Breast epithelium (tissue), 4 donors: Measurements from ENCODE around the gene RFX3. TPM values are rescaled to one million over a fixed set of nuclear protein-coding genes. Genes with fewer than 3 reads are reported as not detected.

ENCODE experiments used
- DNase-seq, 2 donors: peaks; one replicate each; pipeline ENCODE4 v3.0.0-alpha.2; 2019; ENCODE audit warnings: low spot score in 2 of 2
- H3K27ac ChIP-seq, 2 donors: fragments of 200-600 bp; sonication (generic) in 1 of 2; one replicate each; pipeline ENCODE4 v1.5.1; 2016 to 2019; ENCODE audit warnings: mild to moderate bottlenecking in 1 of 2
- H3K27me3 ChIP-seq, 2 donors: fragments of 200-600 bp; sonication (generic) in 1 of 2; one replicate each; pipeline versions ENCODE4 v1.5.1 to v1.6.0; 2017 to 2019; ENCODE audit warnings: control low read depth in 1 of 2, mild to moderate bottlenecking in 1 of 2
- H3K36me3 ChIP-seq: fragments of 200-600 bp; one replicate; pipeline ENCODE4 v1.5.1; 2019
- H3K4me1 ChIP-seq, 2 donors: fragments of 200-600 bp; sonication (generic); one replicate each; pipeline ENCODE4 v1.5.1; 2016 to 2019; ENCODE audit warnings: control low read depth in 1 of 2
- H3K4me3 ChIP-seq, 3 donors: fragments of 200-600 bp; sonication (generic); 1 replicate in 2 of 3; 2 replicates in 1 of 3; pipeline ENCODE4 v1.5.1; 2016 to 2019; ENCODE audit warnings: mild to moderate bottlenecking in 3 of 3, moderate library complexity in 2 of 3
- H3K9me3 ChIP-seq, 2 donors: fragments of 200-600 bp; sonication (generic) in 1 of 2; one replicate each; pipeline ENCODE4 v1.5.1; 2016 to 2019; ENCODE audit warnings: control low read depth in 1 of 2
- POLR2A ChIP-seq: fragments of 450-650 bp; IDR thresholded peaks from one replicate; pipeline ENCODE4 v1.6.1; 2016; ENCODE audit warnings: antibody characterized with exemption, mild to moderate bottlenecking, moderate library complexity
- POLR2AphosphoS5 ChIP-seq, 3 donors: sonication (generic); formaldehyde crosslinking; IDR thresholded peaks; one replicate each; pipeline ENCODE4 v1.6.1; 2017; ENCODE audit warnings: antibody characterized with exemption in 3 of 3
- intact Hi-C: fragments of 100-400 bp; cut with DNase I; formaldehyde crosslinking; loops from one replicate; pipeline ENCODE4 v1.15.1; 2023; ENCODE audit warnings: low total_unique reads
- total RNA-seq, 3 donors: library from RNA; depleted of rRNA; stranded (reverse); fragments of >200 nt; gene quantifications; one replicate each; pipeline ENCODE4 v1.1.0, GENCODE V29; 2016
- TF ChIP-seq, protein P1 (sequence below), 3 donors: fragments of 450-650 bp; IDR thresholded peaks; one replicate each; pipeline ENCODE4 v1.5.1; 2016 to 2017; ENCODE audit warnings: antibody characterized with exemption in 3 of 3, mild to moderate bottlenecking in 3 of 3, moderate library complexity in 3 of 3

Gene RFX3
- total RNA-seq, 3 donors from 2014 or later, result 9.3 to 18.0 (median 13.8) TPM

DNA sequence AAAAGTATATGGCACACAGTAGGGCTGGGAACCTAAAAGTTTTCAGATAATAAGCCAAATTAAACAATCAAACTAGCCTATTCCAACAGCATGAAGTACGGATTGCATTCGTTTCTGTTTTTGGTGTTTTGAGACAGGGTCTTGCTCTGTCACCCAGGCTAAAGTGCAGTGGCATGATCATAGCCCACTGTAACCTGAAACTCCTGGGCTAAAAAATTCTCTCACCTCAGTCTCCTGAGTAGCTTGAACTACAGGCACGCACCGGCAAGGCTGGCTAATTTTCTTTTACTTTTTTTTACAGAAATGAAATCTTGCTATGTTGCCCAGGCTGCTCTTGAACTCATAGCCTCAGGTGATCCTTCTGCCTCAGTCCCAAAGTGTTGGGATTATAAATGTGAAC is 5.2 kb downstream of the RFX3 start:
- Histone ChIP-seq H3K36me3 (no peaks in the 10 kb centered on the region), H3K27me3 (no peaks in the 10 kb centered on the region), H3K9me3 (no peaks in the 10 kb centered on the region), H3K4me1 (no peaks in the 10 kb centered on the region), H3K27ac (no peak overlapping the region), H3K4me3 (no peak overlapping the region)
- intact Hi-C loops, result no loop called here
- DNase-seq, result no peak
- TF ChIP-seq, protein P1, sequence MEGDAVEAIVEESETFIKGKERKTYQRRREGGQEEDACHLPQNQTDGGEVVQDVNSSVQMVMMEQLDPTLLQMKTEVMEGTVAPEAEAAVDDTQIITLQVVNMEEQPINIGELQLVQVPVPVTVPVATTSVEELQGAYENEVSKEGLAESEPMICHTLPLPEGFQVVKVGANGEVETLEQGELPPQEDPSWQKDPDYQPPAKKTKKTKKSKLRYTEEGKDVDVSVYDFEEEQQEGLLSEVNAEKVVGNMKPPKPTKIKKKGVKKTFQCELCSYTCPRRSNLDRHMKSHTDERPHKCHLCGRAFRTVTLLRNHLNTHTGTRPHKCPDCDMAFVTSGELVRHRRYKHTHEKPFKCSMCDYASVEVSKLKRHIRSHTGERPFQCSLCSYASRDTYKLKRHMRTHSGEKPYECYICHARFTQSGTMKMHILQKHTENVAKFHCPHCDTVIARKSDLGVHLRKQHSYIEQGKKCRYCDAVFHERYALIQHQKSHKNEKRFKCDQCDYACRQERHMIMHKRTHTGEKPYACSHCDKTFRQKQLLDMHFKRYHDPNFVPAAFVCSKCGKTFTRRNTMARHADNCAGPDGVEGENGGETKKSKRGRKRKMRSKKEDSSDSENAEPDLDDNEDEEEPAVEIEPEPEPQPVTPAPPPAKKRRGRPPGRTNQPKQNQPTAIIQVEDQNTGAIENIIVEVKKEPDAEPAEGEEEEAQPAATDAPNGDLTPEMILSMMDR (IDR thresholded peaks at IDR 0.05), result no peak
- TF ChIP-seq POLR2A, result no peak
- no peak for TF ChIP-seq POLR2AphosphoS5 (IDR thresholded peaks at IDR 0.05)

DNA sequence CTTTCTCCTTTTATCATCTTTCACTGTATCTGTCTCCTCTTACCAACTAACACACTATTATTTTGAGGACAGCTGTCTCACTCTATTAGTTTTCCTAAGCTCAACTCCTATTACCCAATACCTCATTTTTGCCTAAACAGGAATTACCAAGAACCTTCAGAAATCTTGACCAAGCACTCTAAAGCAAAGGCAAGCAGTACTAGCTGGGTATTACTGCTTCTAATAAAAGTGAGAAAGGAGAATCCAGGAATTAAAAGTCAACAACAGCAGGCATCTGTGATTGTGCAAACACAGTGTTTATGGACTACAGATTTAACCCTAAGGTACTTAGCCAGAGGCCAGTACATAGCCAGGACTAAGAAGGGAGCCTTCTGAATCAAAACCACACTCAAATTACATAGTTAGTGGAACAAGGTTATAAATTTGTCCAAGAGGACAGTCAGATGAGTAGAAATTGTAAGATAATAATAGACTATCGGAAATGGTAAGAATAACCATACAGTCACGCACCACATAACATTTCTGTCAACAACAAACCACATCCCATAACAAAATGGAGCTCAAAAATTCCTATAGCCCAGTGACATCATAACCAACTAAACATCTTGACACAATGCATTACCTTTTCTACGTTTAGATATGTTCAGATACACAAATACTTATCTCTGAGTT is 8.3 kb downstream of the RFX3 start:
- no peak for DNase-seq
- no peaks in the 10 kb centered on the region for H3K4me1 ChIP-seq
- no peaks in the 10 kb centered on the region for H3K36me3 ChIP-seq
- H3K4me3 ChIP-seq, result no peak overlapping the region
- intact Hi-C loops, result no loop called here
- H3K27ac ChIP-seq, result no peak overlapping the region
- H3K9me3 ChIP-seq, result no peaks in the 10 kb centered on the region
- H3K27me3 ChIP-seq, result no peaks in the 10 kb centered on the region
- TF ChIP-seq POLR2A (no peak), POLR2AphosphoS5 (IDR thresholded peaks at IDR 0.05) (no peak)
- TF ChIP-seq, protein P1 (IDR thresholded peaks at IDR 0.05), result no peak

DNA sequence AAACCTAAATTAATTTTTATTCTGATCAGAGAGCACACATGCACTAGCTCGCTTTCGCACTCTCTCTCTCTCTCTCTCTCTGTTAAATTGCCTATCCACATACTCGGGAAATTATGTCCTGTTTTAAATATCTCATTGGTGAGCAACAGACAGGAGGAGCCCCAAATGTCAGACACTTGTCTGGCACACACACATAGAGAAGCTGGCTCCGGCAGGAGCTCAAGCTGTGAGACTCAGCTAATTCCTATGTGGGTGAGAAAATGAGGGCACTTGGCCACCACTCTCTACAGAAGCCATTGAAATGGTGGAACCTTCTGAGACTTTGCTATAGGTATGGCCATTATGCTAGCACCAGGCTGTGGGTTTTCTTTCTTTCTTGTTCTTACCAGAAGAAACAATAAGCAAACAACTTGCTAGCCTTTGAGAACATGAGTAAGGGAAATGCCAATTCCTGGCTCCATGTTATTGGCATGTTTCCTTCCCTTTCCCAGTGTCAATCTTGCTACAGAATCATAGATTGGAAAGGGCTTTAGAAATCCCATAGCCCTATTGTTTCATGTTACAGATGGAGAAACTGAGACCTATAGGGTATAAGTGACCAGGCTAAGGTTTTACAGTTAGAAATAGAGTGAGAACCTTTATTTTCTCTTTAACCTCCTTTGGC is 9.0 kb downstream of the RFX3 start:
- Histone ChIP-seq H3K36me3 (no peaks in the 10 kb centered on the region), H3K4me3 (no peak overlapping the region), H3K27ac (no peak overlapping the region), H3K9me3 (no peaks in the 10 kb centered on the region), H3K4me1 (no peaks in the 10 kb centered on the region), H3K27me3 (no peaks in the 10 kb centered on the region)
- intact Hi-C loops, result no loop called here
- DNase-seq, result no peak
- TF ChIP-seq POLR2A (no peak), POLR2AphosphoS5 (IDR thresholded peaks at IDR 0.05) (no peak)
- TF ChIP-seq, protein P1 (IDR thresholded peaks at IDR 0.05), result no peak

DNA sequence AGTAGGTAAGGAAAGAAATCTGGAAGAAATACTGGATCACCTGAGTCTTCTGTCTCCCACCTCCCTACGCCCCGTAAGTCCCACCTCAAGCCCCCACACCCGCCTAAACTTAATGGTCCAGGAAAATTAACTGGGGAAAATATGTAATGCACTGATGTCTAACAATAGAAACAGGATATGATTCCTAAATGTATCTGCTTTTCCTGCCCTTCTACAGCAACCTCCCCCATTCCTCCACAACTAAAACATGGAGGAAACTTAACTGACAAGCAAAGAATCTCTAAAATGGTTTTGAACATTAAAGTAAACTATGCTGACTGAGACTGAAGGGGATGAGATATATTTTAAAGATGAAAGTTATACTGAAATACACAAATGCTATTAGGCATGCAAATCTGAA is 10.4 kb downstream of the RFX3 start:
- TF ChIP-seq POLR2AphosphoS5 (IDR thresholded peaks at IDR 0.05) (no peak), POLR2A (no peak)
- TF ChIP-seq, protein P1 (IDR thresholded peaks at IDR 0.05), result no peak
- intact Hi-C loops, result no loop called here
- no peak overlapping the region for H3K27ac ChIP-seq
- no peaks in the 10 kb centered on the region for H3K4me1 ChIP-seq
- H3K36me3 ChIP-seq, result no peaks in the 10 kb centered on the region
- no peak overlapping the region for H3K4me3 ChIP-seq
- no peaks in the 10 kb centered on the region for H3K9me3 ChIP-seq
- DNase-seq, result no peak
- H3K27me3 ChIP-seq, result no peaks in the 10 kb centered on the region

DNA sequence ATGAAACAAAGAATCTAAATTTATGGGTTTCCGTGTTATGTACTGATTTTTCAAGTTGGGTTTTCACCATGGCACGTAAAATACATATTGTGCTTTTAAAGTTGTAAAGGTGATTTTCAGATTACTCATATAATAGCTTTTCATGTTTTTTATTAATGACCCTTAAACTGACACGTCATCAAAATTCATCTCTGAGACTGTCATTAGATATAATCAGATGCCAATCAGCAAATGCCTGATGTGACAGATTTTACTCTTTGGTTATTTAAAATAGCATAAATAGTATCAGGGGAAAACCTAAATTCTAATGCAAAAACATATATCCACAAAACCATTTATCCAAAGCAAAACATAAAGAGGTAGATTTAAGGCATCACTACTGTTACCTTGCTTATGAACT is 11.0 kb downstream of the RFX3 start:
- no peak overlapping the region for H3K27ac ChIP-seq
- H3K4me3 ChIP-seq, result no peak overlapping the region
- DNase-seq, result no peak
- no peaks in the 10 kb centered on the region for H3K4me1 ChIP-seq
- TF ChIP-seq POLR2AphosphoS5 (IDR thresholded peaks at IDR 0.05) (no peak), POLR2A (no peak)
- TF ChIP-seq, protein P1 (IDR thresholded peaks at IDR 0.05), result no peak
- no peaks in the 10 kb centered on the region for H3K36me3 ChIP-seq
- H3K9me3 ChIP-seq, result no peaks in the 10 kb centered on the region
- no peaks in the 10 kb centered on the region for H3K27me3 ChIP-seq
- intact Hi-C loops, result no loop called here
